IMR-90 (cell line): Measurements from ENCODE around the gene GPC5. TPM values are rescaled to one million over a fixed set of nuclear protein-coding genes. Genes with fewer than 3 reads are reported as not detected.

Experiments
- ATAC-seq: fragments of 200-7000 bp; cut with Tn5 transposase; 2 replicates; pipeline ENCODE4 v1.9.1; 2020; ENCODE audit warnings: low read depth, mild to moderate bottlenecking, moderate library complexity
- BruUV-seq: library from RNA; stranded (reverse); fragments of 400-500 nt; replicated peaks from 2 replicates; lab custom pipeline; 2021; lab: Mats Ljungman, UMichigan
- CTCF ChIA-PET: fragments of 300-600 bp; formaldehyde crosslinking; extraction: SDS; loops from one replicate; lab custom pipeline; 2021; ENCODE audit warnings: antibody characterized with exemption; lab: Yijun Ruan, JAX
- POLR2A ChIA-PET: fragments of 300-600 bp; sonication (Branson Sonifier 250); formaldehyde crosslinking; loops from one replicate; lab custom pipeline; 2022; ENCODE audit warnings: antibody characterized with exemption; ENCODE audit not compliant: unreplicated experiment; lab: Charles Lee
- DNase-seq: peaks from one replicate; pipeline ENCODE4 v3.0.0; 2013
- H2AFZ ChIP-seq: replicated peaks from 2 replicates; pipeline ENCODE3; 2013; ENCODE audit warnings: low read length, mild to moderate bottlenecking; ENCODE audit not compliant: poor library complexity
- H2AK5ac ChIP-seq: 2 replicates; pipeline ENCODE4 v1.6.1; 2013; ENCODE audit warnings: low read depth, low read length, inconsistent platforms
- H2AK9ac ChIP-seq: replicated peaks from 2 replicates; pipeline ENCODE3; 2013; ENCODE audit warnings: mild to moderate bottlenecking, low read depth, low read length, moderate library complexity; ENCODE audit not compliant: poor library complexity
- H2BK120ac ChIP-seq: 2 replicates; pipeline ENCODE4 v1.6.1; 2013; ENCODE audit warnings: low read depth, low read length, inconsistent platforms
- H2BK15ac ChIP-seq: 3 replicates; pipeline ENCODE4 v1.6.1; 2013; ENCODE audit warnings: low read depth, low read length, inconsistent platforms
- H2BK20ac ChIP-seq: 2 replicates; pipeline ENCODE4 v1.6.1; 2013; ENCODE audit warnings: low read depth, mild to moderate bottlenecking, inconsistent platforms, low read length, moderate library complexity
- H2BK5ac ChIP-seq: 2 replicates; pipeline ENCODE4 v1.6.1; 2013; ENCODE audit warnings: mild to moderate bottlenecking, low read depth, low read length, inconsistent platforms; ENCODE audit not compliant: poor library complexity, severe bottlenecking
- H3K14ac ChIP-seq: replicated peaks from 2 replicates; pipeline ENCODE4 v1.6.1; 2013; ENCODE audit warnings: low read depth, low read length, inconsistent platforms
- H3K18ac ChIP-seq: 2 replicates; pipeline ENCODE4 v1.6.1; 2013; ENCODE audit warnings: low read depth, low read length, control low read depth
- H3K23ac ChIP-seq: 2 replicates; pipeline ENCODE4 v1.6.1; 2013; ENCODE audit warnings: low read depth, low read length, inconsistent platforms
- H3K27ac ChIP-seq: 2 replicates; pipeline ENCODE4 v1.5.1; 2013; ENCODE audit warnings: mild to moderate bottlenecking, control low read depth, low read length; ENCODE audit not compliant: insufficient read depth
- H3K27me3 ChIP-seq: 2 replicates; pipeline ENCODE4 v1.6.1; 2013; ENCODE audit warnings: low read length; ENCODE audit not compliant: control insufficient read depth, insufficient read depth
- H3K36me3 ChIP-seq: 2 replicates; pipeline ENCODE4 v1.6.1; 2013; ENCODE audit warnings: low read length, mixed read lengths; ENCODE audit not compliant: control insufficient read depth, insufficient read depth
- H3K4ac ChIP-seq: 2 replicates; pipeline ENCODE4 v1.6.1; 2013; ENCODE audit warnings: low read depth, low read length, inconsistent platforms
- H3K4me1 ChIP-seq: 2 replicates; pipeline ENCODE4 v1.6.1; 2013; ENCODE audit warnings: low read length, mixed read lengths; ENCODE audit not compliant: control insufficient read depth, insufficient read depth
- H3K4me2 ChIP-seq: 2 replicates; pipeline ENCODE4 v1.6.1; 2013; ENCODE audit warnings: low read depth, mild to moderate bottlenecking, control low read depth, low read length, moderate library complexity
- H3K4me3 ChIP-seq: 2 replicates; pipeline ENCODE4 v1.5.1; 2013; ENCODE audit warnings: low read depth, mild to moderate bottlenecking, control low read depth, low read length, moderate library complexity; ENCODE audit not compliant: insufficient read depth
- H3K56ac ChIP-seq: 2 replicates; pipeline ENCODE4 v1.6.1; 2013; ENCODE audit warnings: low read length, inconsistent platforms; ENCODE audit not compliant: insufficient read depth; ENCODE audit errors: extremely low read depth
- H3K79me1 ChIP-seq, 2 experiments: 2 replicates each; pipeline ENCODE4 v1.6.1; 2013; ENCODE audit warnings: low read length in 2 of 2, inconsistent platforms in 1 of 2, low read depth in 1 of 2
- H3K9ac ChIP-seq: 2 replicates; pipeline ENCODE4 v1.6.1; 2013; ENCODE audit warnings: low read depth, low read length, control low read depth
- H3K9me1 ChIP-seq: 2 replicates; pipeline ENCODE4 v1.6.1; 2013; ENCODE audit warnings: low read length, inconsistent platforms; ENCODE audit not compliant: insufficient read depth
- H3K9me3 ChIP-seq: 2 replicates; pipeline ENCODE4 v1.6.1; 2013; ENCODE audit warnings: low read length; ENCODE audit not compliant: control insufficient read depth, insufficient read depth
- H4K20me1 ChIP-seq: 2 replicates; pipeline ENCODE4 v1.6.1; 2013; ENCODE audit warnings: low read length, inconsistent platforms; ENCODE audit not compliant: insufficient read depth
- H4K5ac ChIP-seq: 2 replicates; pipeline ENCODE4 v1.6.1; 2013; ENCODE audit warnings: mild to moderate bottlenecking, low read depth, low read length, control low read depth
- H4K8ac ChIP-seq, 2 experiments: 2 replicates each; pipeline ENCODE4 v1.6.1; 2013; ENCODE audit warnings: low read depth in 2 of 2, low read length in 2 of 2, control low read depth in 1 of 2, inconsistent platforms in 1 of 2
- H4K91ac ChIP-seq: 2 replicates; pipeline ENCODE4 v1.6.1; 2013; ENCODE audit warnings: low read depth, low read length, inconsistent platforms; ENCODE audit not compliant: insufficient read depth
- BHLHE40 ChIP-seq: fragments of 150-350 bp; IDR thresholded peaks from 2 replicates; pipeline ENCODE4 v1.6.1; 2016; ENCODE audit warnings: mild to moderate bottlenecking, low read depth, low read length
- CEBPB ChIP-seq: IDR thresholded peaks from 2 replicates; pipeline ENCODE4 v1.6.1; 2012; ENCODE audit warnings: low read depth, low read length, improper control_type of control experiment
- CHD1 ChIP-seq: IDR thresholded peaks from 2 replicates; pipeline ENCODE4 v1.6.1; 2012; ENCODE audit warnings: low read depth, low read length, improper control_type of control experiment
- CTCF ChIP-seq: conservative IDR thresholded peaks from 2 replicates; pipeline ENCODE4 v1.5.1; 2012; ENCODE audit warnings: mild to moderate bottlenecking, low read depth, low read length, improper control_type of control experiment
- FOS ChIP-seq: fragments of 150-350 bp; IDR thresholded peaks from 2 replicates; pipeline ENCODE4 v1.6.1; 2016; ENCODE audit warnings: low read depth, low read length
- MAFK ChIP-seq: IDR thresholded peaks from 2 replicates; pipeline ENCODE4 v1.6.1; 2012; ENCODE audit warnings: low read depth, low read length, improper control_type of control experiment
- MAZ ChIP-seq: IDR thresholded peaks from 2 replicates; pipeline ENCODE4 v1.6.1; 2012; ENCODE audit warnings: low read depth, mild to moderate bottlenecking, low read length, improper control_type of control experiment, moderate library complexity, borderline replicate concordance
- MXI1 ChIP-seq: IDR thresholded peaks from 2 replicates; pipeline ENCODE4 v1.6.1; 2012; ENCODE audit warnings: low read depth, mild to moderate bottlenecking, low read length, moderate library complexity, borderline replicate concordance
- NFE2L2 ChIP-seq: fragments of 150-350 bp; IDR thresholded peaks from 2 replicates; pipeline ENCODE4 v1.6.1; 2016; ENCODE audit warnings: low read depth, mild to moderate bottlenecking, low read length
- POLR2A ChIP-seq: IDR thresholded peaks from 2 replicates; pipeline ENCODE4 v1.6.1; 2012; ENCODE audit warnings: mild to moderate bottlenecking, low read depth, low read length
- RAD21 ChIP-seq: IDR thresholded peaks from 2 replicates; pipeline ENCODE4 v1.6.1; 2012; ENCODE audit warnings: low read length, improper control_type of control experiment
- RCOR1 ChIP-seq: IDR thresholded peaks from 2 replicates; pipeline ENCODE4 v1.6.1; 2012; ENCODE audit warnings: mild to moderate bottlenecking, low read length, improper control_type of control experiment; ENCODE audit not compliant: insufficient replicate concordance
- RFX5 ChIP-seq: IDR thresholded peaks from 2 replicates; pipeline ENCODE4 v1.8.0; 2012; ENCODE audit warnings: low read depth, mild to moderate bottlenecking, low read length, moderate library complexity
- SMC3 ChIP-seq: fragments of 150-350 bp; IDR thresholded peaks from 2 replicates; pipeline ENCODE4 v1.6.1; 2016; ENCODE audit warnings: low read depth, mild to moderate bottlenecking, antibody characterized with exemption, low read length, moderate library complexity
- USF2 ChIP-seq: fragments of 150-350 bp; IDR thresholded peaks from 2 replicates; pipeline ENCODE4 v1.6.1; 2017; ENCODE audit warnings: mild to moderate bottlenecking, antibody characterized with exemption, low read length, low read depth
- dilution Hi-C: fragments of 300-500 bp; cut with HindIII; formaldehyde crosslinking; loops from one replicate; pipeline ENCODE4 v1.14.3; 2018; ENCODE audit warnings: low sequenced_read_pairs; ENCODE audit not compliant: unreplicated experiment
- in situ Hi-C: fragments of 300-500 bp; cut with MboI; formaldehyde crosslinking; loops from 3 replicates; pipeline ENCODE4 v1.14.3; 2019; ENCODE audit warnings: low sequenced_read_pairs, inconsistent platforms, mixed read lengths
- intact Hi-C: fragments of 100-400 bp; cut with micrococcal nuclease; formaldehyde crosslinking; loops from 2 replicates; pipeline ENCODE4 v1.10.0; 2022
- polyA plus RNA-seq, 3 experiments: library from polyadenylated mRNA; depleted of rRNA; stranded (reverse); fragments of >200 nt; gene quantifications; 2 replicates each; pipeline ENCODE4 v1.2.3, GENCODE V29; 2012; ENCODE audit warnings: low replicate concordance in 1 of 3
- total RNA-seq: library from RNA; depleted of rRNA; stranded (reverse); fragments of >200 nt; gene quantifications from 2 replicates; pipeline ENCODE4 v1.2.3, GENCODE V29; 2012
- TF ChIP-seq, protein P1 (sequence below): fragments of 150-350 bp; IDR thresholded peaks from 2 replicates; pipeline ENCODE4 v1.6.1; 2016; ENCODE audit warnings: low read depth, mild to moderate bottlenecking, low read length, moderate library complexity, borderline replicate concordance

GPC5 gene
- total and polyA plus RNA-seq, 2 of the 4 experiments (the other 2 are of a cell fraction): 0.94 to 1.8 TPM

GRCh38 chr13:91598655-91599054 lies 200.2 kb downstream of the GPC5 start:
- no peak overlapping the region for H3K23ac ChIP-seq
- no peaks in the 10 kb centered on the region for H3K79me1 ChIP-seq
- no peak overlapping the region for H3K4ac ChIP-seq
- in situ Hi-C loops: no loop called here
- H3K9ac ChIP-seq: no peak overlapping the region
- H3K4me2 ChIP-seq: no peak overlapping the region
- TF ChIP-seq NFE2L2 (no peak), FOS (no peak), POLR2A (no peak), CEBPB (no peak), RCOR1 (no peak), USF2 (no peak), RFX5 (no peak), CTCF (no peak), BHLHE40 (no peak), MAZ (no peak), RAD21 (no peak), MAFK (no peak), SMC3 (no peak), CHD1 (no peak), MXI1 (no peak)
- TF ChIP-seq, protein P1, sequence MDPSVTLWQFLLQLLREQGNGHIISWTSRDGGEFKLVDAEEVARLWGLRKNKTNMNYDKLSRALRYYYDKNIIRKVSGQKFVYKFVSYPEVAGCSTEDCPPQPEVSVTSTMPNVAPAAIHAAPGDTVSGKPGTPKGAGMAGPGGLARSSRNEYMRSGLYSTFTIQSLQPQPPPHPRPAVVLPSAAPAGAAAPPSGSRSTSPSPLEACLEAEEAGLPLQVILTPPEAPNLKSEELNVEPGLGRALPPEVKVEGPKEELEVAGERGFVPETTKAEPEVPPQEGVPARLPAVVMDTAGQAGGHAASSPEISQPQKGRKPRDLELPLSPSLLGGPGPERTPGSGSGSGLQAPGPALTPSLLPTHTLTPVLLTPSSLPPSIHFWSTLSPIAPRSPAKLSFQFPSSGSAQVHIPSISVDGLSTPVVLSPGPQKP: no peak
- H2BK5ac ChIP-seq: no peak overlapping the region
- H2BK15ac ChIP-seq: no peak overlapping the region
- intact Hi-C loops: no loop called here
- ChIA-PET POLR2A (no interaction called here), CTCF (no interaction called here)
- H3K4me1 ChIP-seq: no peaks in the 10 kb centered on the region
- H4K20me1 ChIP-seq: no peaks in the 10 kb centered on the region
- H4K5ac ChIP-seq: no peak overlapping the region
- H2AK9ac ChIP-seq: no peak overlapping the region
- H2AK5ac ChIP-seq: no peak overlapping the region
- DNase-seq (no peak), ATAC-seq (no peak)
- no peak overlapping the region for H2BK120ac ChIP-seq
- BruUV-seq: no TSS peak
- H2BK20ac ChIP-seq: no peak overlapping the region
- no peak overlapping the region for H3K4me3 ChIP-seq
- H3K56ac ChIP-seq: no peak overlapping the region
- H3K27ac ChIP-seq: no peak overlapping the region
- no peaks in the 10 kb centered on the region for H3K36me3 ChIP-seq
- H4K91ac ChIP-seq: no peak overlapping the region
- H3K9me3 ChIP-seq: no peaks in the 10 kb centered on the region
- H3K27me3 ChIP-seq: no peaks in the 10 kb centered on the region
- H3K18ac ChIP-seq: no peak overlapping the region
- no peaks in the 10 kb centered on the region for H3K9me1 ChIP-seq
- dilution Hi-C loops: no loop called here
- H4K8ac ChIP-seq: no peak overlapping the region
- H3K14ac ChIP-seq: no peak overlapping the region
- no peak overlapping the region for H2AFZ ChIP-seq
